Activated CD4-positive, CD25-positive, alpha-beta regulatory T cell treated with anti-CD3 and anti-CD28 coated beads, Interleukin-2, amount 50 U/mL, for 72 hours (primary cell): ENCODE measurements around the gene GPX3.
A peak's percentile ranks its signal among the peaks of the same experiment; 100 is the strongest.

Source experiments
- DNase-seq: peaks from one replicate; pipeline ENCODE4 v3.0.0; 2021

The GPX3 gene

DNA sequence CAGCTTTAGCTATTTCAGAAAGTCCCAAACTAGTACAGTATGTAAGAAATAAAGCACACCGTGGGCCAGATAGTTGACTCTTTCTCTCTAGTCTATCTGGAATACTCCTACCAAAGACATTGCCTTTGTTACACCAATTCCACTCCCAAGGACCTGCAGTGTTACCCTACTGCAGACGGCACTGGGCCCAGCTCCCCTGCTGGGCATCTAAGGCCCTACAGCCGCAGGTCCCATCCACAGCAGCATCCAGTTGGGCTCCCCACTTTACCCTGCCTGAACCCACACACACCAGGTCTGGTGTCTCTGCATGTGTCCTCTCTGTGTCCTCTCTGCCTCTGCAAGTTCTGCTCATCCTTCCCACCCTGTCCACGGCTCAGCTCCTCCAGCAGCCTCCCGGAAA lies 37.9 kb downstream of the GPX3 start:
- no peak for DNase-seq

DNA sequence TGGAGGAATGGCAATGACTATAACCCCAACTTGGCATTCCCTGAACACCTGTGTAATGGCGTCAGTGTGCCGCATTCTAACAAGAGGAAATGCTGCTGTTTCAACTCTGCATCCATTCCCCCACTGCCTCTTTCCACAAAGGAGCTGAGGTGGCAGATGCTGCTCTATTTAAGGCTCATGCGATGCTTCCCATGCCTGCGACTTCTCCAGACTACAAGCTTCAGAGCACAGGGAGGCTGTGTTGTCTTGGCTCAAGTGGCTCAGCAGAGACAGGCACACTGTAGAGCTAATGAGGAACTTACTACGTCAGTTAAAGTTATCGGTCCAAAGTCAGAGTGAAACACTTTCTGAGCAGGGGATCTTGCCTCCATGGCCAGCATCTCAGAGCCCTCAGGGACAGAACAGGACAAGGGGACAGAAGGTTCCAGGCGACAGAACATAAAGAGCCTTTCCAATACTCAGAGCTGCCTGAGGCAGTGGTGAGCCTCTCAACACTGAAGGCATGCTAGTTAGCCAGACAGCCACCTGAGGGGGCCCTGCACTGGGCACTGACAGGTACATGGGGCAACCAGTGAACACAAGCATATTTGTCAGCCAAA lies 38.6 kb downstream of the GPX3 start:
- no peak for DNase-seq

DNA sequence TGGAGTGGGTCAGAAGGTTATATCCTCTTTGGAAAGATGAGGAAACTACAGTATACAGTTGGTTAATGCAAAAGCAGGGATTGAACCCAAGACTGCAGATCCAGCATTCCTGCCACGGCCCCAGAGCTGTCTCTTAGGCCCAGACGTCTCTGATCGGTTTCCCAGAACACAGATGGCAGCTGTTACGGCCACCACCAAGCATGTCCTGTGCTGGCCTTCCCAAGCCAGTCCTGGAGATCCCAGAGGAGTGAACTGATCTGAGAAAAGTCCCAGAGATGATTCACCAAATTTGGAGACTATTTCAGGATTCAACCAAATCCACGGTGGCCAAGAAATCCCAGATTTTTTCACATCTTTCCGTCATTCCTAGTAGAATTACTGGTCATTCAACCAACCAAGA lies 40.4 kb downstream of the GPX3 start:
- DNase-seq, result no peak

DNA sequence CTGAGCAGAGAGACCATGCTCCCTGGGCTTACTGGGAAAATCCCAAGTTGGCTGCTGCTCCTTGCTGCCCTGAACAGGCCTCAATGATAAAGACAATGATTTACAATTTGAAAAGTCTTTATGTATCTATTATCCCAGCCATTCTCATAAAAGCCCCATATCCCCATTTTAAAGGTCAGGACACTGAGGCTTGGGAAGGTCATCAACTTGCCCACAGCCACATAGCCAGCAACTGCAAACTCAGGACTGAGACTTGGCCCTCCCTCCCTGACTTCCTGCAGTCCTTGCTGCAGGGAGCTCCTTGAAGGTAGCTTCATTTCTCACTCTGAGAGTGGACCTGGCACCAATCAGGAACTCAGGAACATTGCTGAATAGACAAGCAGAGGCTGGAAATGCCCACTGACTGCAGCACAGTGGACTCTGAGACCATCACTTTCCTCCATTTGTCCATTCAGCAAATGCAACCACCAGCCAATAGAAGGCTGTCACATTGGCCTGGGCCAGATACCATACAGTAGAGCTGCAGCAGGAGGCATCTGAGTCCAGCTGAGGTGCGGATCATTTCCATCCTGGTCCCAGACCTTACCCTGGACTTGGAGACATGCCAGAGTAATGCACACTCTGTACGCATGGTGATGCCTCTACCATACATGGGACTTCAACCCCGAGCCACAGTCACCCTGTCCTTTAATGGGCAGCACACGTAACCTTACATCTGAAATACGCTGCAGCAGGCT lies 42.2 kb downstream of the GPX3 start:
- DNase-seq, result no peak

DNA sequence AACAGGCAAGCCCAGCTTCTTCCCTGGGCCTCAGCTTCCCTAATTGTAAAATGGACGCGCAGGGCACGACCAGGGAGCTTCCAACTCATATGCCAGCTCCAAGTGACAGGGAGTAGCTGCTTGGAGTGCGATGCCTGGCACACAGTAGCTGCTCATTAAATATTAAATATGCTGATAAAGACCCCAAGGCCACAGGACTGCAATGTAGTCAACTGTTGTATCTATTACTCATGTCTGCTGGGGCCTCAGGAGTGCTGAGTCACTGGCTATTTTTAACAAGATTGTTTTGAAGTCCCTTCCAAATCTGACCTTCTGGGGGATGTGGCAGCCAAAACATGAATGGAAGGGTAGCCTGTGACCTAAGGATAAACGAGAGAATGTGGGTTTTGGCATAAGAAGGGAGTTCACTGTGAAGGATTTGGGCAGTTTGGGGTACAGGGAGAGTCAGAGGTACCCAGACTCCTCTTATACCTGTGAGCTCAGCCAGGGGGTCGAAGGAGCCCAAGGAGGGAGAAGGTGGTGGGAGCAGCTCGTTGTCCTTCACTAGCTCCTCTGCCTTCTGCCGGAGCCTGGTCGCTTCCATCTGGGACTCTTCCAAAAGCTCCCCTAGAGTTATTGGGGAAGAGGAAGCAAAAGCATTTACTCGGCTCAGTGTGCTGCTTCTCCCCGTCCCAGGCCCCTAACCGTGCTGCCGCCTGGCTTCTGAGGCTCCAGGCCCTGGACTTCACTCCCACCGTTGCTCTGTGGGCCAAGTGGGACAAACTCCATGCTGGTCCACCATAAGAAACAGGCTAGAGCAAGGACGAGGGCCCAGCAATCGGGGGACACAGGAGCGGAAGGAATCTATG lies 43.0 kb downstream of the GPX3 start:
- DNase-seq, result no peak

DNA sequence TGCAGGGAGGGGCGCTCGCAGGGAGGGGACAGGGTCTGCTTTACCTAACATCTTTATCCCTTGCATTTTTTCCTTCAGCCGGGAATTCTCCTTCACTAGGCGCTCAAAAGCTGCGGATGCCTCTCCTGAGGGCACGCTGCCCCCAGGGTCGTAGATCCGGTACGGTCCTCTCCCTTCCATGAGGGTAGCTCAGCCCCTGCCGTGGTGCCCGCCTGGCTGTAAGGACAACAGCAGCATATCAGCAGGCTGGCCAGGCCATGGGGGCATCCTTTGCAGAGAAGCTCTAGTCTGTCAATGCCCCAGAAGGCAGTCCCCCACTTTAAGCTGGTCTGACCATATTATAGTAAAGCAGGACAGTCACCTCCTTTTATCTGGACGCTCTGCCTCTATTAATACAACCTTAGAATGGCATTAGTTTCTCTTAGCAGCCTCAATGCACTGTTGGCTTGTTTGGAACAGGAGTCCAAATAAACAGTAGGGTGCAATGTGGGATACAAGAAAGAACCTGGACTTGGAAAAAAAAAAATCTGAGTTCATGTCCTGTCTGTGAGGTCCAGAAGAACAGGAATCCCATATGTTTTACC lies 44.6 kb downstream of the GPX3 start:
- no peak for DNase-seq

DNA sequence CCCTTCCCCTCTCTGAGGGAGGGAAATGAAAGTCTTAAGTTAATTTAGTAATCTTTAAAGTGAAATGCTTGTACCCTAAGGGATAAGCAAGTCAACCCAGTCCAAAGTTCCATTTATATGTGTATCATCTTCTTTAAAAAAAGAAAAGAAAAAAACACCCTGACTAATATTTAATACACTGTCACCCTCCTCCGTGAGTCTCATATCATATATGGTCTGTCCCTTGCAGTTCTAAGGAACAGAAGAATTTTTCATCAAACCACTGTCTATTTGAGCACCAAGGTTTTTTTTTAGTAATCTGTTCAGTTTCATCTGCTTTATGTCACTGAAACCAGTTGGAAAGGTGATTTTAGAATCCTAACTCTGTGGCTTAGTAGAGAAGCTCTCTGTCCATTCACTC lies 45.2 kb downstream of the GPX3 start:
- no peak for DNase-seq

DNA sequence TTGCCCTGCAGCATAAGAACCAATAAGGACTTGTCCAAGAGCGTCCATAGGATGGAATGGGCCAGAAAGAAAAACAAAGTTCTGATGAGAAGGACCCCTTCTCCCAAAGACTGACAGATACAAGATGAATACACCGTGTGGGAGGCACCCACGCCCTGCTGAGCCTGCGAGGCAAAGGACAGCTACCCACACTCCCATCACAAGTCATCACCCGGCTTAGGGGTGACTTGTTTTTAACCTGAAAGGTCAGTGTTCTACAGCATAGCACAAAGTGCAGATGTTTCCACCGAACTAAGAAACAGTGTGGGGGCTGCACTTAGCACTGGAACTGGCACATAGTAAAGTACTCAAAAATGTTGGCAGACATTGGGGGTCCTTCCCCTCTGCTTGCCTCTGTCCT lies 46.5 kb downstream of the GPX3 start:
- no peak for DNase-seq

DNA sequence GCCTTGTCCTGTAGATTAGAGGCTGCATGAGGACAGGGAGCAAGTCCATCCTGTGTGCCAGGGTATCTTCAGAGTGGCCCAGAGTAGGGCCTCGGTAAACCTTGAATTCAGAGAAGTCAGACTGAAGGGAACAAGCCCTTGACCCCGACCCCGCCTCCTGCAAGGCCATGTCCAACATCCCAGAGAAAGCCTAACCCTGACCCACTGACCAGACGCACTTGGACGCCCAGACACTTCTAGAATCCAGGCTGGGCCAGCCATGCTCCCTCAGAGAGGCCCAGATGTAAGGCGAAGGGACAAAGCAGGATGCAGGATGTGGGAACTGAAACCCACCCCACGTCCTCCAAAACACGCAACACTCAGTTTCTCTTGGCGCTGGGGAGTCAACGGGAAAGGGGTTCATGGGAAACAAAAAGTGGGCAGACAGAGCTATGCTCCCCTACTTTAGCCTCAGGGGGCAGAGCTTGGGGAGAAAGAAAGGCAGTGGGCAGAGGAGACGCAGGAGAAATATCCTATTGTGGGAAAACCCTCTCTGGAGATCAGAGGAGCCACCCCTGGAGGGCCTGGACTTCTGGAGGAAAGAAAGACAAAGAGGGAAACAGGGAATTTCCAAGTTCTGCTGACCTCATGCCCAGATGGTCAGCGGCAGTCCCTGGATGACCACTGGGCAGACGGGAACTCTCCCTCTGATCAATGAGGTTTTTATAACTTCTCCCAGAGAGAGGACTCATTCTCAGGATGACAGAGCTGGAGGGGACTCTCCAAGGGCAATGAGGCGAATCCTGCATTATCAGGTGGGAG lies 47.4 kb downstream of the GPX3 start:
- no peak for DNase-seq

DNA sequence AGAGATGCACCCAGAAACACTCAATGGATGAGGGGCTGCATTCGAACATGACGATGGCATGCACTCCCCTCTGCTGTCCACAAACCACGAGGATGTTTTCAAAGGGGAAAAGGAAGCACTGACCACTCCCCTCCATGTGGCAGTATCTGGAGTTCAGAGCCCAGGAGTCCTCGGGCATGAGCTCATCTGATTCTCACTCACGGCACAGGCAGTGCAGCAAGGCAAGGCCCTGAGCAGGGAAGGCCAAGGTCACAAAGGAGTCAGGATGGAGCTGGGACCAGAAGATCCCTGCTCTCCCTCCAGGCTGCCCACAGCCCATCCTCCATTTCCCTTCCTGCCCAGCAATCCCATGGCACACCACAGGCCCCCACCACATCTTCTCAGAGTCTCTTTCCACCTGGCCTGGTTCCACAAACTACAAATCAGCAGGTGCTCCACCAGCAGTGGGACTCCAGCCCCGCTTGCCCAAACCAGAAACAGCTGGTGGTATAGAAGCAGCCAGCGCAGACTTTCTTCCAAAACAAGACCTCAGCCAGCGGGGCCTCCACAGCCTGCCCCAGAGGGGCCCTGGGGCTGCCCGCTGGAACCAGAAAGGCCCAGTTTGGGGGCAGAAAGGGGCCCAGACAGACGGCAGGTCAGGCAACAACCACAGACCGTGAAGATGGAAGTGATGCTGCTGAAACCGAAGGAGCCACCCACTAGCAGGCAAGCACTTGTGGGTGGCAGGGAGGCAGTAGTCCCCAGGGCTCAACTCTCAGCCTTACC lies 48.2 kb downstream of the GPX3 start:
- no peak for DNase-seq

DNA sequence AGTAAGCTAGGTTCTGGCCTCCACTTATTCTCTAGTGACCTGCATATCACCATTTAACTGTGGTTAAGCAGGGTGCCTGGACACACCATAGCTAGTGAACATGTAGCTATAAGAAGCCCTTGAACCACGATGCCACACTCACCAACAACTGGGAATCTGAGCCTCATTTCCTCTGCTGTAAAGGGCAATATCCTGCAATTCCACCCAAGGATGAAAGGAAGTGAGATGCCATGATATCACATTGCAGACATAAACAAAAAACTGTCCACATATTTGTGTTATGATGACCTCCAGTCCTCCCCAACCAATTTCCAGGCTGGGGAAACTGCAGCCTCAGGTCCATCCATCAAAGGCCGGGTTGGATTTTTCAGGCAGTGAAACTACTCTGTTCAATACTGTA lies 50.1 kb downstream of the GPX3 start:
- DNase-seq, result no peak

DNA sequence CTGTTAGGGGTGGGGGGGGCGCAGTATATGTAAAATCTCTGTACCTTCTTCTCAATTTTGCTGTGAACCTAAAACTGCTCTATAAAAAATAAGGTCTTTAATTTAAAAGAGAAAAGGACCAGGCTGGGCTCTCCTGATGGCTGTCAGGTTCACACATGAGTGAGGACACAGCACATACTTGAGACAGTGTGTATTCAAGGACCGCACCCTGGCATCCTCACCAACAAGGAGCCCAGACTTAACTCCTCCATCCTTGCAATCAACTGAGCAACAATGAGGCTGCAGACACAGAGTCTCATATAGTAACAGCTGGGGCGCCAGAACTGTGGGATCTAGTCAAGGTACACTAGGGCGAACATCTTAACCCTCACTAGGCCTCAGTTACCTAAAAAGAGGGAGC lies 50.6 kb downstream of the GPX3 start:
- DNase-seq, result no peak

DNA sequence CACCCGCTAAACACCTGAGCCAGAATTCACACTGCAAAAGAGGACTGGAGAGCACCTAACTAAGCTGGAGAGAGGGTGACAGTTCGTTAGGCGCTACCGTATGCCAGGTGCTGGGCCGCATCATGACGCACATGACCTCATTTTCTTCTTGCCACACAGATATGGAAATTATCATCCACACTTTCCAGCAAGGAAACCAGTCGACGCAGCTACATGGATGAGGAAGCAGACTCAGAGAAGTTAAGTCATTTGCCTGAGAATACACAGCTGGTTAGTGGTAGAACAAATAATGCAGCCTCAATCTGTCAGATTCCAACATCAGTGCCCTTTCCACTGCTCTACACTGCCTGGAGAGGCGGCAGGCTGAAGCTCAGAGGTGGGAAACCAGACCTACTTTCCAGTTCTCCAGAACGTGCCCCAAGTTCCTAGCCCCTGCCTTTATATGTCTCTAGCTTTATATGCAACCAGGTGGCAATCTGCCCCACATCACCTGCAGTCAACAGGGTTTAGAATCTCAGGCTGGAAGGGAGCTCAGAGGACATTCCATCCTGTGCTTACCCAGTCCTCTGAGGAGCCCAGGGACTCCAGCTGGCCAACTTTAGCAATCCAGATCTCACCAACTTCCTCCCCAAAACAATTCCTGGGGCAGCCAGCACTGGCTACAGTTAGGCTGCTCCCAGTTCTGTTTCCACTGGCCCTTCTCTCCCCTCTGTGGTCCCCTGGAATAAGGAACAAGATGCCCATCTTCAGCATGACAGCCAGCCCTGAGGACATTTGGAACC lies 51.6 kb downstream of the GPX3 start:
- DNase-seq, result no peak

DNA sequence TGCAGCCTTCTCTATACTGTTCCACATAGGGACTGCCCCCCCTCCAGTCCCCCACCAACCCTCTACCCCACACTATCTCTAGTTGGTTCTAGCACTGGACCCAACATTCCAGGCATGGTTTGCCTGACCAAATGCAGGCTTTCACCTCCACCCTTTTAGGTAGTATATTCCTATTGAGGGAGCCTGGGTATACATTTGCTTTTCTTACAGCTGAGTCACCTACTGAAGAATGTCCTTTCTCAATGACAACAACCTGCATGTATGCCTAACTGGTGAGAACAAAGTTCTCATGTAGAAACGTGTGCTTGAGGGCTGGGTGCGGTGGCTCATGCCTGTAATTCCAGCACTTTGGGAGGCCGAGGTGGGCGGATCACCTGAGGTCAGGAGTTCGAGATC lies 52.2 kb downstream of the GPX3 start:
- no peak for DNase-seq

DNA sequence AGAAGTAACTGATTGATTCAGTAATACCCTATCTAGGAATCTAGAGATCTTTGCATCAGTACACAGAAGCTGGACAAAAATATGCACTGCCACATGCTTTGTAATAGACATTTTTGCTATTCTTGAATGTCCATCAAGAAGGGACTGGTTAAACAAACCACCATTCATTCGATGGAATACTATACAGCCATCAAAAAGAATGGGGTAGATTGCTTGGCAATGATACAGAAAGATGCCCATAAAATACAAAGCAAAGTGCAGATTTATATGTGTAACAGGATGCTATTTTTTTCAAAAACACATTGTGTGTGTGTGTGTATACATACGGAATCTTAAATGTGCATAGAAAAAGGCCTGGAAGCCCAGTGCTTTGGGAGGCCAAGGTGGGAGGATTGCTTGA lies 52.9 kb downstream of the GPX3 start:
- no peak for DNase-seq

DNA sequence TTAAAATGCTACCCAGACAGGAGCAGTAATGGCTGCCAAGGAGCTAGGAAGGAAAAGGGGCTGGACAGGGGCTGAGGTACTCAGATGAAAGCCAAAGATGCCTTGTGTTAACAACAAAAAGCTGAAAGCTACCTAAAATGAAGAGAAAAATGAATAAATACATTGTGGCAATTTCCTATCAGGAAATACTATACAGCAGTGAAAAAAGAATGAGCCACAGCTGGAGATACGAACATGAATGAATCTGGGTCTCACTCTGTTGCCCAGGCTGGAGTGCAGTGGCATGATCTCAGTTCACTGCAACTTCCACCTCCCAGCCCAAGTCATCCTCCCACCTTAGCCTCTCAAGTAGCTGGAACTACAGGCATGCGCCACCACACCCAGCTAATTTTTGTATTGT lies 54.2 kb downstream of the GPX3 start:
- no peak for DNase-seq

DNA sequence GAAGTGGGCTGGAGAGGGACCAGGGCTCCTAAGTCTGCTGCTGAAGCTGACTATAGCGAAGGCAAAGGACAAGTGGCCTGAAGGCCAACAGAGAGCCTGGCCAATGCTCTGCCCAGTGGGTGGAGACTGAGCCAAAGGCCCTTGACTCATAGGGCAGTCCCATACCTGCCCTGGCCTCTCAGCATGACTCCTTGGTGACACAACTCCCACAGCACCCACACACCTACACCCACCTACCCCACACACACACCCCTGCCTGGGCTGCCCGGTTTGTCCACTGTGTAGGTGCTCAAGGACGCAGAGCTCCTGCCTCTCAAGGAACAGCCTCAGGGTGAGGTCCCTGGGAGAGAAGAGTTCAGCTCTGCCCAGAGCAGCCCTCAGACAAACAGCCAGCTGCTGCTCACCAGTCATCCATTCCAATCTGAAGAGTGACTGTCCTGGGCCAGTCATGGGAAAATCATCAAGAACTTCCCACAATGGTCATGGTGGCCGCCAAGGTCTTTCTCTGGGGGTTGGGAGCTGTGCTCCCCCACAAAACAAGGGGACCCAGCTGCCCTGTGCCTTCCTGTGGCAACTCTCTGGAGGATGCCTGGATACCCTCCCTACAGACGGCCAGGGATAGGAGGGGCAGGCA lies 55.4 kb downstream of the GPX3 start:
- peak; percentile 51 for DNase-seq

DNA sequence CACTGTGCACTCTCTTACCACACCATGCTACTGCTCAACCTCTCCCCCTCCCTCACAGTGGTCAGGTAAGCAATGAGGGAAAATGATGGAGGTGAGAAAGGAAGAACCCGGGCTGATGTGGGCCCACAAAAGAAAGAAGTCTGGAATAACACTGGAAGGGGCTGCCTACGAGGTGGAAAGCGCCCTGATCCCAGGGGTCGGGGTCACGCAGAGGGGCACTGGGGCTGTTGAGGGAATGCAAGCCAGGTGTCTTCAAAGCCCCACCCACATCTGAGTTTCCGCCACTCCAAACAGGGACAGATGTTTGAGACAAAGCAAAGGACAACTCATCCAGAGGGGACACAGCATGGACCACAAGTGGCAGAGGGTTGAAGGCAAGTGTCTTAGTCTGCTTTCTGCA lies 56.2 kb downstream of the GPX3 start:
- no peak for DNase-seq

DNA sequence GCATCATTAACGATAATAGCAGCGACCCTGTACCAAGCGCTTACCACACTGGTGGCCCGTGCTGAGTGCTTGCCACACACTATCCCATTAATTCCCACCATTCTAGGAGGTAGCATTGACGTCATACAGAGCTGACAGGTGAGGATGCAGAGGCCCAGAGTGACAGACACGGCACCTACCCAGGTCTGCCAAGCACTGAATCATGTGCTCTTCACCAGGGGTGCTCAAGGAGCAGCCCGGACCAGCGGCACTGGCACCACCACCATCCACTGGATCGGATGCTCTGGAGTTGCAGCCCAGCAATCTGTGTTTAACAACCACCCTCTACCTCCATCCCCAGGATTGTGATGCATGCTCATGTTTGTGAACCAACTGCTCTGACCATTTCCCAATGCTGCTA lies 57.0 kb downstream of the GPX3 start:
- DNase-seq, result no peak

DNA sequence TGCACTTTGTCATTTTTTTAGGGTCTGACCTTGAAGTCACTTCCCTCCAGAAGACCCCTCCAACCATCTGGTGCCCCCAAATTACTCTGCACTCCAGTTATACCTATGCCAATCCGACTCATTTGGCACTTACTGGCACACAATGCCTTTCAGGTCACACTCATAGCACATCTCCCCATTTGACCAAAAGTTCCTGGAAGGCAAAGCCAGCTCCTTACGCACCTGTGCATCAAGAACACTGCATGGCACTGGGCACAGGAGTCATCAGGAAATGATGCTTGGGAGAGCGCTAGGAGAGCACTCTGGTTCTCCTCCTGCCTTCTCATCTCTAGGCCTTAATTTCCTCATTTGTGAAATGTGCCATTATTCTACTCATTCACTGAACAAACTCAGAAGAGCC lies 57.6 kb downstream of the GPX3 start:
- no peak for DNase-seq
